GM04504 (cell line): ENCODE data around the gene PCMT1.

Experiments
- DNase-seq: peaks from one replicate; pipeline ENCODE4 v3.0.0-alpha.2; 2012; ENCODE audit warnings: low read depth

PCMT1 gene

DNA sequence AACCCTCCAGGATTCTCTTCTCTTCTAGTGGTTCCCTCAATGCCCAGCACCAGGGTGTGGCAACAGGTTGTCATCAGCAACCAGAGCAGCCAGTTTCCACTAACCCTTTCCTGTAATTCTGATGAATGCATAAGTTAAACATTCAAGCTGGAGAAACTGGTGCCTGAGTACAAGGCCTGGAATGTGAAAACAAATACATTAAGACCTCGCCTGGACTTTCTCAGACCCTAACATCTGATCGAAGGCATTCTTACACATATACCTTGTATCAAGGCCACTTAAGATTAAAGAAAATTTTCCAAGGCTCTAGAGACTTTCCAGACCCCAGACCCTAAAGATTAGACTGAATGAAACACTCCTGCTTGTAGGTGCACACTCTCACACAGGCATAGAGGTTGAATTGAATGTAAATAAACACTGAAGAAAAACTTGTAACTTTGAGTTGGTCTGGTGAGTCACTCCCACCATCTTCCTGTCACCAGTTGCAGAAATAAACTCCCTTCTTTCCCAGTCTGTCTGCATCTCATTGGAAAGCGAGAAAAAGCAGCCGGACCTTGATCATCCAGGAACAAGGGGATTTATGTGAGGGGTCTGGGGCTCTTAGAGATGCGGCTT is 105.6 kb downstream of the PCMT1 start:
- DNase-seq: no peak

DNA sequence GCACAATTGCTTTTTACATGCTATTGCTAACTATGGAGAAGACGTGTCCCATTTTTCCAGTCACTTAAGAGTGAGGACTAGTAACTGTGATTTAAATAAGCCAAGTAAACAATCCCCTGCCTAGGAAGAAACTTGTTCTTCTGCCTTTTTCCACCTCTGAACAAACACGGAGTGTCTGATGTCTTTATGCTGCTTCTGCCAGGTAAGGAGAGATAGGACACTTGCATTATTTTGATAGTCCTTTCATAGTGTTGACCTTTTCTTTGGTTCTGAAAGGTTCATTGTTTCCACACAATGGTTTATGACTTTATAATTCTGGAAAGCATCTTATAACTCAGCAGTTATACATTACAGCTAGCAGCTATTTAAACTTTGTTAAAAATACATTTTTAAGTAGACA is 106.2 kb downstream of the PCMT1 start:
- no peak for DNase-seq

GRCh38 chr6:149856256-149856994 is 106.9 kb downstream of the PCMT1 start:
- no peak for DNase-seq

DNA sequence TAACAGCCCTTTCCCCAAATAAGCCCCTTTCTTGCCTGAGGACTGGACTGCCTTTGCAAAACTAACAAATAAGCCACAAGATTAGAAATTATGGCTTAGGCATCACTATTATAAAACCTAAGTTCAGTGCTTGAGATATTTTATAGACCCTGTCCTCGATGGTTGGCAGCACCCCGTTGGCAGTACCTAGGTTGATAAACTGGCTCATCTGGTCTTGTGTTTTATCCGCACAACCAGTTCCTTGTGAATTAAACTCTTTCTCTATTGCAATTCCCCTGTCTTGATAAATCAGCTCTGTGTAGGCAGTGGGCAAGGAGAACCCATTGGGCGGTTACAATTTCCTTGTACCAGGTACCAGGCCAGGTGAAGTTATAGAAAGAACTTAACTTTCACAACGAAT is 108.0 kb downstream of the PCMT1 start:
- DNase-seq: no peak

GRCh38 chr6:149859368-149859767 is 109.8 kb downstream of the PCMT1 start:
- DNase-seq: no peak

DNA sequence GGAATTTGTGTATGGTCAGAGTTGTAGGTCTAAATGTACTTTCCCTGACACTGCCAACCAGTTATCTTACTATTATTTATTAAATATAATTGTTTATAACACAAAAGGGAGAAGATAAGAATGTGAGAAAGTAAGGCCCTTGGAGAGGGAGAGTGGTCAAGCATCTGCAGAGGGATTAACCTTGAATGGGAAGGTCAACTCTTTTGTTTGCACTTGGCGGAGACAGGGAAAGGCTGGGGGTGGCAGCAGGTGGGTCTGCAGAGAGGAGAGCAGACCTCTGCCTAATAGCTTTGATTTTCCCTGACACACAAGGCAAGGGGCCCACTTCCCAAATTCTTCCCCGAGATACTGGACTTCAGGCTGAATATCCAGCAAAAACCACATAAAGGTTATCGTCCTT is 110.4 kb downstream of the PCMT1 start:
- DNase-seq: no peak

DNA sequence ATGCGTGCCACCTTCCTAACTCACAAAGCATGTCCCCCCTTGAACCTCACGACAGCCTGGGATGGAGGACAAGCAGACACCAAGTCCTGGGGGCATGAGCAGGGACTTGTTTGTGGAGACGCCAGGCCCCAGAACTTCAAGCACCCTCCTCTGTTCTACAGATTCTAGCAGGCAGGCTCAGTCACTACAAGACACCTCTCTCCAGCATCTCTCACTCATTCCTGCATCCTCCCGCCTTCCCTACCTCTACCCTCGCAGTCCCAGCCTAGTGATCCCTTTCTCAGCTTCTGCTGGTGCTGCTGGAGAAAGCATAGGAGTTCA is 110.9 kb downstream of the PCMT1 start:
- DNase-seq: no peak
